ENCODE measurements around the gene KCNK5. TPM values are rescaled to one million over a fixed set of nuclear protein-coding genes. Genes with fewer than 3 reads are reported as not detected.

The KCNK5 gene
- total RNA-seq, 2 experiments from 2014 or later: 12.0 TPM

- Mint-ChIP-seq H3K27me3 (ENCODE audit: low read depth) (peaks cover 2% of the 10 kb centered on the region), H3K4me3 (no peak overlapping the region), H3K27ac (peak overlapping the region; percentile 33), H3K4me1 (ENCODE audit: low read depth) (peaks cover 9% of the 10 kb centered on the region), H3K9me3 (ENCODE audit: insufficient read depth) (no peaks in the 10 kb centered on the region), H3K36me3 (ENCODE audit: low read depth) (no peaks in the 10 kb centered on the region)
- ChIA-PET POLR2A (interaction anchor here (0.5 kb wide), 1 partner anchor 53 kb away, joined by 3 read pairs; no protein-coding TSS in a partner anchor), CTCF (interaction anchor here (0.8 to 7.4 kb wide), 18 partner anchors 10 to 195 kb away, joined by 3 to 179 read pairs (median 4); partner anchors contain the start of genes KCNK17 and KCNK5)
- DNase-seq (no peak), ATAC-seq (no peak)
These were observed 62.4 kb downstream of the KCNK5 start for GRCh38 chr6:39166912-39167290.

GRCh38 chr6:39166189-39166911 is 62.9 kb downstream of the KCNK5 start:
- POLR2A ChIA-PET: interaction anchor here (0.5 kb wide), 1 partner anchor 53 kb away, joined by 3 read pairs; no protein-coding TSS in a partner anchor

GRCh38 chr6:39157511-39157910 is 71.8 kb downstream of the KCNK5 start:
- no peak for ATAC-seq
- ChIA-PET CTCF (interaction anchor here (1.6 to 1.7 kb wide), 2 partner anchors 9 to 145 kb away, joined by 4 to 7 read pairs; no protein-coding TSS in a partner anchor), POLR2A (no interaction called here)

More at GRCh38 chr6:39166189-39166911, 62.9 kb downstream of the KCNK5 start:
- Mint-ChIP-seq H3K4me3 (no peak overlapping the region), H3K9me3 (ENCODE audit: insufficient read depth) (no peaks in the 10 kb centered on the region), H3K27me3 (ENCODE audit: low read depth) (peaks cover 2% of the 10 kb centered on the region), H3K36me3 (ENCODE audit: low read depth) (no peaks in the 10 kb centered on the region), H3K27ac (peak overlapping the region; percentile 33), H3K4me1 (ENCODE audit: low read depth) (peaks cover 9% of the 10 kb centered on the region)
- peak; percentile 96 for ATAC-seq
- CTCF ChIA-PET: interaction anchor here (0.8 to 7.4 kb wide), 24 partner anchors 9 to 293 kb away, joined by 3 to 179 read pairs (median 3); partner anchors contain the start of genes KCNK17 and KCNK5
- peak; percentile 89 for DNase-seq

GRCh38 chr6:39156801-39157200 is 72.5 kb downstream of the KCNK5 start:
- Mint-ChIP-seq H3K36me3 (ENCODE audit: low read depth) (peaks cover 2% of the 10 kb centered on the region), H3K27ac (no peak overlapping the region), H3K27me3 (ENCODE audit: low read depth) (peaks cover 6% of the 10 kb centered on the region), H3K4me1 (ENCODE audit: low read depth) (peaks cover 18% of the 10 kb centered on the region), H3K4me3 (no peak overlapping the region), H3K9me3 (ENCODE audit: insufficient read depth) (peaks cover 7% of the 10 kb centered on the region)
- DNase-seq (no peak), ATAC-seq (no peak)
- CTCF ChIA-PET: interaction anchor here (1.2 to 1.7 kb wide), 3 partner anchors 10 to 160 kb away, joined by 3 to 7 read pairs (median 4); no protein-coding TSS in a partner anchor
- POLR2A ChIA-PET: no interaction called here

More at GRCh38 chr6:39157511-39157910, 71.8 kb downstream of the KCNK5 start:
- peaks cover 7% of the 10 kb centered on the region for H3K9me3 Mint-ChIP-seq (ENCODE audit: insufficient read depth)
- no peaks in the 10 kb centered on the region for H3K27me3 Mint-ChIP-seq (ENCODE audit: low read depth)
- peaks cover 2% of the 10 kb centered on the region for H3K36me3 Mint-ChIP-seq (ENCODE audit: low read depth)
- H3K27ac Mint-ChIP-seq: no peak overlapping the region
- no peak for DNase-seq
- H3K4me3 Mint-ChIP-seq: no peak overlapping the region
- peaks cover 15% of the 10 kb centered on the region for H3K4me1 Mint-ChIP-seq (ENCODE audit: low read depth)

- Mint-ChIP-seq H3K4me1 (ENCODE audit: low read depth) (peaks cover 21% of the 10 kb centered on the region), H3K36me3 (ENCODE audit: low read depth) (peaks cover 2% of the 10 kb centered on the region), H3K27ac (no peak overlapping the region), H3K27me3 (ENCODE audit: low read depth) (peaks cover 15% of the 10 kb centered on the region), H3K9me3 (ENCODE audit: insufficient read depth) (peaks cover 3% of the 10 kb centered on the region), H3K4me3 (no peak overlapping the region)
- CTCF ChIA-PET: no interaction called here
- DNase-seq (no peak), ATAC-seq (no peak)
- POLR2A ChIA-PET: no interaction called here
These were observed 74.6 kb downstream of the KCNK5 start for GRCh38 chr6:39154705-39155104.

- ChIA-PET POLR2A (interaction anchor here (1.3 kb wide), 1 partner anchor 39 kb away, joined by 7 read pairs; the partner anchor contains the start of gene SAYSD1), CTCF (interaction anchor here (0.6 to 1.2 kb wide), 2 partner anchors 23 to 52 kb away, joined by 3 read pairs; no protein-coding TSS in a partner anchor)
- Mint-ChIP-seq H3K36me3 (ENCODE audit: low read depth) (no peaks in the 10 kb centered on the region), H3K4me1 (ENCODE audit: low read depth) (peaks cover 21% of the 10 kb centered on the region), H3K27me3 (ENCODE audit: low read depth) (peaks cover 17% of the 10 kb centered on the region), H3K9me3 (ENCODE audit: insufficient read depth) (no peaks in the 10 kb centered on the region), H3K27ac (peak overlapping the region; percentile 30), H3K4me3 (no peak overlapping the region)
- peak; percentile 60 for ATAC-seq
- peak; percentile 28 for DNase-seq
These were observed 75.4 kb downstream of the KCNK5 start for GRCh38 chr6:39153766-39154397.

GRCh38 chr6:39152262-39152661 is 77.0 kb downstream of the KCNK5 start:
- Mint-ChIP-seq H3K9me3 (ENCODE audit: insufficient read depth) (no peaks in the 10 kb centered on the region), H3K27ac (no peak overlapping the region), H3K36me3 (ENCODE audit: low read depth) (no peaks in the 10 kb centered on the region), H3K27me3 (ENCODE audit: low read depth) (peaks cover 18% of the 10 kb centered on the region), H3K4me3 (no peak overlapping the region), H3K4me1 (ENCODE audit: low read depth) (peaks cover 29% of the 10 kb centered on the region)
- DNase-seq: no peak
- POLR2A ChIA-PET: interaction anchor here (0.9 kb wide), 1 partner anchor 40 kb away, joined by 3 read pairs; no protein-coding TSS in a partner anchor
- CTCF ChIA-PET: interaction anchor here (0.7 to 1.8 kb wide), 10 partner anchors 14 to 281 kb away, joined by 3 to 11 read pairs (median 4); no protein-coding TSS in a partner anchor
- no peak for ATAC-seq

GRCh38 chr6:39151211-39151610 is 78.1 kb downstream of the KCNK5 start:
- no peak for ATAC-seq
- ChIA-PET CTCF (interaction anchor here (1.1 to 1.8 kb wide), 6 partner anchors 13 to 280 kb away, joined by 3 to 11 read pairs (median 3); no protein-coding TSS in a partner anchor), POLR2A (no interaction called here)
- Mint-ChIP-seq H3K27me3 (ENCODE audit: low read depth) (peaks cover 19% of the 10 kb centered on the region), H3K4me1 (ENCODE audit: low read depth) (peaks cover 29% of the 10 kb centered on the region), H3K9me3 (ENCODE audit: insufficient read depth) (no peaks in the 10 kb centered on the region), H3K36me3 (ENCODE audit: low read depth) (no peaks in the 10 kb centered on the region), H3K27ac (no peak overlapping the region), H3K4me3 (no peak overlapping the region)
- DNase-seq: no peak

- POLR2A ChIA-PET: no interaction called here
- Mint-ChIP-seq H3K9me3 (ENCODE audit: insufficient read depth) (no peaks in the 10 kb centered on the region), H3K27me3 (ENCODE audit: low read depth) (peaks cover 12% of the 10 kb centered on the region), H3K4me1 (ENCODE audit: low read depth) (peaks cover 8% of the 10 kb centered on the region), H3K36me3 (ENCODE audit: low read depth) (no peaks in the 10 kb centered on the region), H3K4me3 (no peak overlapping the region), H3K27ac (no peak overlapping the region)
- CTCF ChIA-PET: no interaction called here
- DNase-seq (no peak), ATAC-seq (no peak)
These were observed 84.6 kb downstream of the KCNK5 start for GRCh38 chr6:39144481-39145173.

- peaks cover 11% of the 10 kb centered on the region for H3K27me3 Mint-ChIP-seq (ENCODE audit: low read depth)
- ChIA-PET CTCF (no interaction called here), POLR2A (no interaction called here)
- no peak overlapping the region for H3K27ac Mint-ChIP-seq
- H3K4me1 Mint-ChIP-seq (ENCODE audit: low read depth): peaks cover 8% of the 10 kb centered on the region
- no peaks in the 10 kb centered on the region for H3K9me3 Mint-ChIP-seq (ENCODE audit: insufficient read depth)
- no peak for ATAC-seq
- DNase-seq: no peak
- no peak overlapping the region for H3K4me3 Mint-ChIP-seq
- no peaks in the 10 kb centered on the region for H3K36me3 Mint-ChIP-seq (ENCODE audit: low read depth)
These were observed 85.9 kb downstream of the KCNK5 start for GRCh38 chr6:39143238-39143930.
